HUES64 (cell line): Measurements from ENCODE around the gene DIP2C.

ENCODE experiments used
- H3K27ac ChIP-seq: 2 replicates; pipeline ENCODE4 v1.7.0; 2013; ENCODE audit warnings: low read depth, low read length, inconsistent platforms
- H3K27me3 ChIP-seq: 2 replicates; pipeline ENCODE4 v1.6.1; 2013; ENCODE audit warnings: mild to moderate bottlenecking, low read length; ENCODE audit not compliant: insufficient read depth
- H3K36me3 ChIP-seq: 2 replicates; pipeline ENCODE4 v1.6.1; 2013; ENCODE audit warnings: mild to moderate bottlenecking, low read length; ENCODE audit not compliant: insufficient read depth
- H3K4me1 ChIP-seq: 2 replicates; pipeline ENCODE4 v1.6.1; 2013; ENCODE audit warnings: mild to moderate bottlenecking, low read length, moderate library complexity; ENCODE audit not compliant: insufficient read depth
- H3K4me3 ChIP-seq: 2 replicates; pipeline ENCODE4 v1.5.1; 2013; ENCODE audit warnings: mild to moderate bottlenecking, low read length, moderate library complexity
- H3K9ac ChIP-seq: 2 replicates; pipeline ENCODE4 v1.6.1; 2013; ENCODE audit warnings: mild to moderate bottlenecking, low read depth, low read length
- H3K9me3 ChIP-seq: 2 replicates; pipeline ENCODE4 v1.6.1; 2013; ENCODE audit warnings: low read depth, low read length; ENCODE audit not compliant: insufficient read depth
- WGBS: fragments of 150-250, 120-280 bp; methylation state at CpG from one replicate; pipeline ENCODE4 v1.1.7; 2013; ENCODE audit warnings: missing lambda C conversion rate; 5-methylcytosine and 5-hydroxymethylcytosine counted together

The DIP2C gene

DNA sequence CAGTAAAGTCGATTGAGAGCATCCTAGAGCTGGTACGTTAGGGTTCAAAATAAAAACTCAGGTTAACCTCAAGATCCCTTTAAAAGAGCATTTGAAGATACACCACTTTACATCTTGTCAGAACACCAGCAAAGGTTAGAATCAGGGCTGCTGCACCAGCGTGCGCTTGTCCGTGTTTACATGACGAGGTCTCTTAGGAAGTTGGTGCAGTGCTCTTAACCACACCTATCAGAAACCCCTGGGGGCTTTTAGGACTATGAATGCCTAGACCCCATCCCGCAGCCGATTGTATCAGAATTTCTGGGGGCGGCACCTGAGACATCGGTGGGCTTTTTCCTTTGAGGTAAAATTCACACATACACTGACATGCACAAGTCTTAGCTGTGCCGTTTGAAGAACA lies 456.6 kb downstream of the DIP2C start:
- Histone ChIP-seq H3K9ac (no peak overlapping the region), H3K4me3 (no peak overlapping the region), H3K9me3 (no peaks in the 10 kb centered on the region), H3K36me3 (peaks cover 9% of the 10 kb centered on the region), H3K27ac (no peak overlapping the region), H3K27me3 (no peaks in the 10 kb centered on the region), H3K4me1 (peaks cover 3% of the 10 kb centered on the region; the same call in 1 of the 2 replicates)
- WGBS = 95% methylated on average over 11 of the region's 11 CpGs

DNA sequence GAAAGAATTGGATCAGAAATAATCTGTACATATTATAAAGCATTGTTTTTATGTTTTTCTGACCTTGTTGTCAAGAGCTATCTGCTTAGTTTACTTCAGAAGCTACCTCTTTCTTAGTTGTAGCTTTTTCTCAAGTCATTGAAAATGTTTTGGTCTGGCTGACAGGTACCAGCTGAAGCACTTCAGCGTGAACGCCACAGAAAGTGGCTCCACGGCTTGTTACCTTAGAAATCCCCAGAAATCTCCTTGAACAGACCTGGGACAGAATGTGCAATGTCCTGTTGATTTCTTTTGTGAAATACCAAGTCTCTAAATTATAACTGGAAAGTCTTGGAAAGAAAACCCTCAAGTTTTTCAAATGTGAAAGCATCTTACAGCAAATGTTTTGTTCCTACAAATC lies 457.4 kb downstream of the DIP2C start:
- WGBS = 94% methylated on average over 3 of the region's 3 CpGs
- H3K27ac ChIP-seq = no peak overlapping the region

DNA sequence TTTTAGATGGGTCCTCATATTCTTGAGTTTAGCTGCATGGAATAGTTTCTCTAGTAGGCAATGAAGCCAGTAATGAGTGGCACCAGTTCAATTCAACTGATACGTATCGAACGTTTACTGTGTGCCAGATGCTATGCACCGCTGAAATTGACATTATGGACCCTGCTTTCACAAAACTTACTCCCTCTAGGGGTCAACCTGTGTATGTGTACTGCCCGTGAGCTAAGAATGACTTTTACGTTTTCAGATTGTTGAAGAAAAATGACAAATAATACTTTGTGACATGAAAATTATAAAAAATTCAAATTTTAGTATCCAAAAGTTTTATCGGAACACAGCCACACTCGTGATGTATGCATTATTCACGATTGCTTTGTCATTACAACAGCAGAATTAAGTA lies 458.7 kb downstream of the DIP2C start:
- no peak overlapping the region for H3K4me3 ChIP-seq
- no peak overlapping the region for H3K27ac ChIP-seq
- H3K9me3 ChIP-seq = no peaks in the 10 kb centered on the region
- no peak overlapping the region for H3K9ac ChIP-seq
- no peaks in the 10 kb centered on the region for H3K36me3 ChIP-seq
- H3K4me1 ChIP-seq = peaks cover 3% of the 10 kb centered on the region; the same call in 1 of the 2 replicates
- WGBS = 89% methylated on average over 9 of the region's 9 CpGs
- no peaks in the 10 kb centered on the region for H3K27me3 ChIP-seq

More for the DNA sequence above, 457.4 kb downstream of the DIP2C start:
- no peak overlapping the region for H3K4me3 ChIP-seq
- H3K9me3 ChIP-seq = no peaks in the 10 kb centered on the region
- peaks cover 6% of the 10 kb centered on the region for H3K36me3 ChIP-seq
- H3K9ac ChIP-seq = no peak overlapping the region
- H3K4me1 ChIP-seq = peaks cover 3% of the 10 kb centered on the region; the same call in 1 of the 2 replicates
- no peaks in the 10 kb centered on the region for H3K27me3 ChIP-seq

DNA sequence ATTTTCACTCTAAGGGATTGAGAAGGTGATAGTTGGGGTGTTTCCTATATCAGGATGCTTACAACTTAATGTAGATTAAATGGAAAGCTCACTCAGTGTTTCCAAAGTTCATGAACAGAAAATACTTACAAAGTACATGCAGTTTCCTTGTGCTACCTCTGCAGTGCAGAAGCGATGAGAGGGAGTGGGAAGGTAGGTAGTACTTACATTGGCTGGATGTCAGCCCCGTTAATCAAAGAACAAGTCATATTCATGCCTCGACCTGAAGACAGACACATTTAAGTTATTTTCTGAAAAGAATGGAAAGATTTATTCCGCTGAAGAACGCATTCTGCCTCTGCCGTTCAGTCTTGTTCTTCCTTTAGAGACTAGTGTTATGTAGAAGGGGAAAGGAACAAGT lies 461.1 kb downstream of the DIP2C start:
- no peak overlapping the region for H3K27ac ChIP-seq
- H3K9ac ChIP-seq = no peak overlapping the region
- peaks cover 3% of the 10 kb centered on the region; the same call in 1 of the 2 replicates for H3K4me1 ChIP-seq
- no peaks in the 10 kb centered on the region for H3K36me3 ChIP-seq
- no peaks in the 10 kb centered on the region for H3K27me3 ChIP-seq
- WGBS = 95% methylated on average over 6 of the region's 6 CpGs
- H3K9me3 ChIP-seq = no peaks in the 10 kb centered on the region
- H3K4me3 ChIP-seq = no peak overlapping the region

DNA sequence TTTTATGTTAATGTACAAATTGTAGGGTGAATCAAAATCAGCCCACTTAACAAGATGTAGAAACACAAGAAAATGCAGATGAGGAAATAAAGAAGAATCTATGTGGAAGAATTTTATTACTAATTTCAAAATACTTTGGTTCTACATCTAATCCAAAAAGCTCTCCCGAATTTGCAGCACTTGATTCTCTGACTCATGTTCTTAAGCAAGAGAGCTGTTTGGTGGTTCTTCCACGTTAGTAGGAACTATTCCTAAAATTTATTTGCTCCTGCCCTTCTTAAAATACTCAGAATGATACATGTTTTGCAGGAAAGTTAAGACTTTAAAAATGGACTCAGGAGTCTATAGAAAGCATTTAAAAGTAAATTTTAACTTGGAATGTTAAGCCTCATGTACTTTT lies 462.5 kb downstream of the DIP2C start:
- H3K36me3 ChIP-seq = no peaks in the 10 kb centered on the region
- H3K4me1 ChIP-seq = no peaks in the 10 kb centered on the region
- no peak overlapping the region for H3K27ac ChIP-seq
- H3K9me3 ChIP-seq = no peaks in the 10 kb centered on the region
- WGBS = 100% methylated on average over 2 of the region's 2 CpGs
- H3K27me3 ChIP-seq = no peaks in the 10 kb centered on the region
- no peak overlapping the region for H3K9ac ChIP-seq
- H3K4me3 ChIP-seq = no peak overlapping the region

DNA sequence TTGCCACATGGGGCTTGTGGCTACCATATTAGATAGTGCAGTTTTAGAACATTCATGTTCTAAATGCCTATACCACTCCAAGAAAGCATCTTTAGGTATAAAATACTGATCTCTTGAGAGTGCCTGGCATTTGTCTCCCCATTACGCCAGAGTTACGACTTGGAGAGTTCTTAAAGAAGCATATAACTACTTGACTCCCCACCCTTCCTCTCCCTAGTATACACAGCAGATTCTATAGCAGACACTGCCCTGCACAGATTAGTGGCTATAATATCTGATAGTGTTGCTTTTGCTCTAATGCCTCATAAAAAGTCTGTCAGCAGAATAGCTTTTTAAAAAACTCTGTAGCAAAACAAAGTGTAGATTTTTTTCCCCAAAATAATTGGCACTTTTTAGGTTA lies 463.4 kb downstream of the DIP2C start:
- H3K4me1 ChIP-seq = no peaks in the 10 kb centered on the region
- no peak overlapping the region for H3K9ac ChIP-seq
- no peaks in the 10 kb centered on the region for H3K36me3 ChIP-seq
- WGBS = 95% methylated on average over 2 of the region's 2 CpGs
- H3K27ac ChIP-seq = no peak overlapping the region
- H3K9me3 ChIP-seq = no peaks in the 10 kb centered on the region
- no peaks in the 10 kb centered on the region for H3K27me3 ChIP-seq
- H3K4me3 ChIP-seq = no peak overlapping the region

DNA sequence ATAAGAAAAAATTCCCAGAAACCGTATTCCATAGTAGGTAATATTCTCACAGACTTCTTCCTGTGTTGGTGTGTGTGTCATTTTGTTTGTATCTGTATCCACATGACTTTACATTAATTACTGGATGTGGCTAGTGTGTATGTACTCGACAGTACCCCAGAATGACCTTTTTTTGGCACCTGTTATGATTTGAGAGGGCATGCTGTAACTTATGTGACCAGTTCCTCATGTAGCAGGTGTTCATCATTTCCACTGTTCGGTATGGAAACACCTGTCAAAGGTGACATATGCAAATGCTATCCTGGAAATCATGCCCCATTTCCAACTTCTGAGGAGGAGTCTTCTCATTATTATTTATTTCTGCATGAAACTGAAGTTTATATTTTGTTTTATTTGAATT lies 464.9 kb downstream of the DIP2C start:
- H3K4me1 ChIP-seq = no peaks in the 10 kb centered on the region
- no peak overlapping the region for H3K27ac ChIP-seq
- 94% methylated on average over 2 of the region's 3 CpGs for WGBS
- H3K9me3 ChIP-seq = no peaks in the 10 kb centered on the region
- H3K36me3 ChIP-seq = no peaks in the 10 kb centered on the region
- no peak overlapping the region for H3K9ac ChIP-seq
- H3K4me3 ChIP-seq = no peak overlapping the region
- no peaks in the 10 kb centered on the region for H3K27me3 ChIP-seq
